Thymus (tissue), 11 donors: ENCODE data around the gene DRAXIN. TPM values are rescaled to one million over a fixed set of nuclear protein-coding genes. Genes with fewer than 3 reads are reported as not detected.
A peak's percentile ranks its signal among the peaks of the same experiment; 100 is the strongest.

Experiments used
- DNase-seq, 9 donors: peaks; one replicate each; pipeline ENCODE4 v3.0.0-alpha.2; 2013; ENCODE audit warnings: low spot score in 9 of 9, low read depth in 6 of 9, missing footprints in 1 of 9
- H3K27ac ChIP-seq, 2 donors: one replicate each; pipeline ENCODE4 v1.5.1; 2013; ENCODE audit warnings: control low read depth in 1 of 2, low read depth in 1 of 2, low read length in 1 of 2, mild to moderate bottlenecking in 1 of 2, moderate library complexity in 1 of 2
- H3K27me3 ChIP-seq, 2 donors: one replicate each; pipeline ENCODE4 v1.5.1; 2013; ENCODE audit warnings: low read length in 1 of 2; ENCODE audit not compliant: control insufficient read depth in 2 of 2, insufficient read depth in 1 of 2
- H3K36me3 ChIP-seq, 2 donors: one replicate each; pipeline ENCODE4 v1.5.1; 2013; ENCODE audit warnings: low read length in 1 of 2, mild to moderate bottlenecking in 1 of 2, moderate library complexity in 1 of 2; ENCODE audit not compliant: control insufficient read depth in 2 of 2, insufficient read depth in 2 of 2
- H3K4me1 ChIP-seq, 2 donors: one replicate each; pipeline ENCODE4 v1.5.1; 2013; ENCODE audit warnings: low read length in 2 of 2; ENCODE audit not compliant: control insufficient read depth in 2 of 2, insufficient read depth in 2 of 2
- H3K4me3 ChIP-seq, 2 donors: one replicate each; pipeline ENCODE4 v1.5.1; 2013; ENCODE audit warnings: low read length in 2 of 2, control low read depth in 1 of 2, mild to moderate bottlenecking in 1 of 2
- H3K9me3 ChIP-seq, 2 donors: one replicate each; pipeline ENCODE4 v1.5.1; 2013; ENCODE audit warnings: low read length in 1 of 2, mild to moderate bottlenecking in 1 of 2; ENCODE audit not compliant: control insufficient read depth in 2 of 2, insufficient read depth in 1 of 2
- WGBS: extraction: QIAGEN DNeasy Blood & Tissue Kit; methylation state at CpG from one replicate; pipeline ENCODE4 v1.1.7; 2013; 5-methylcytosine and 5-hydroxymethylcytosine counted together
- polyA plus RNA-seq: library from polyadenylated mRNA; stranded (reverse); fragments of 200-250 nt; gene quantifications from one replicate; pipeline ENCODE4 v1.2.3, GENCODE V29; 2013
- total RNA-seq: library from RNA; stranded (reverse); fragments of 120-200 nt; gene quantifications from one replicate; pipeline ENCODE4 v1.2.4, GENCODE V29; 2013
- donor health status: healthy.

Gene DRAXIN
- total and polyA plus RNA-seq, 2 donors: 0.14 TPM

DNA sequence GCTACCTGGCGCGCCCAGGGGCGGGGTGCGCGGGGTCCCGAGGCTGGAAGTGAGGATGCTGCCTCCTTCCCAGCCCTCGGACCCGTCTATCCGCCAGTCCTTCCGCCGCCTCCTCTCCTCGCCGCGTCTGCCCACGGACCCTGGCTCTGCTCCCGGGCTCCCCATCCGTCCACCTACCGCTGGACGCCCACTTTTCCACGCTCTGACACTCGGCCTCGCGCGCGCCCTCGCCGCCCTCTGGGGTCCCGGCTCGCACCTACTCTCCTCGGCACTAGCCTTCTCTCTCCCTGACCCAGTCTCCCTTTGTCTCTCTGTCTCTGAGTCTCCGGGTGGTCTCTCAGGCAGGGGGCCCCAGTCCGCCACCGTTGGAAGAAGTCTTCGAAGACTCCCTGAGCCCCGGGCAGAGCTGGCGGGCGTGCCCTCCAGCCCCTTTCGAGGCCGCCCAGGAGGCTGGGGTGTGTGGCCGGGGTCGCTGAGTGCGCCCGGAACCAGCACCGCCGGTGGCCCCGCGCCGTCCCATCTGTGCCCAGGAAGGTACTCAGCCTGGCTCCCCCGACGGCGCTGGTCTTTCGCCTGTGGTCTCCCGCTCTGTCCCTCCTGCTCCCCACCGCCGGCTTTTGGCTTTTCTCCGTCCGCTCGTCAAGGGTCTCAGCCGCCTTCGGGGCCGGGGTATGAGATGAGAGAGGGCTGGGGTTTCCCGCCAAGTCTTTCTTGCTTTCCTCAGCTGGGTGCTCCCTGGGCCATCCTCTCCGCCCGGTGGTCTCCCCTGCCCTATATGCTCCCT is 610 bp downstream of the DRAXIN start:
- no peak overlapping the region for H3K4me3 ChIP-seq
- WGBS: 9% methylated on average over 64 of the region's 64 CpGs
- peaks cover 4 to 7% of the 10 kb centered on the region in 2 donors for H3K4me1 ChIP-seq
- no peak for DNase-seq
- no peaks in the 10 kb centered on the region for H3K9me3 ChIP-seq
- H3K36me3 ChIP-seq: no peaks in the 10 kb centered on the region
- no peak overlapping the region for H3K27ac ChIP-seq
- H3K27me3 ChIP-seq: peaks cover 33 to 84% of the 10 kb centered on the region in 2 donors

DNA sequence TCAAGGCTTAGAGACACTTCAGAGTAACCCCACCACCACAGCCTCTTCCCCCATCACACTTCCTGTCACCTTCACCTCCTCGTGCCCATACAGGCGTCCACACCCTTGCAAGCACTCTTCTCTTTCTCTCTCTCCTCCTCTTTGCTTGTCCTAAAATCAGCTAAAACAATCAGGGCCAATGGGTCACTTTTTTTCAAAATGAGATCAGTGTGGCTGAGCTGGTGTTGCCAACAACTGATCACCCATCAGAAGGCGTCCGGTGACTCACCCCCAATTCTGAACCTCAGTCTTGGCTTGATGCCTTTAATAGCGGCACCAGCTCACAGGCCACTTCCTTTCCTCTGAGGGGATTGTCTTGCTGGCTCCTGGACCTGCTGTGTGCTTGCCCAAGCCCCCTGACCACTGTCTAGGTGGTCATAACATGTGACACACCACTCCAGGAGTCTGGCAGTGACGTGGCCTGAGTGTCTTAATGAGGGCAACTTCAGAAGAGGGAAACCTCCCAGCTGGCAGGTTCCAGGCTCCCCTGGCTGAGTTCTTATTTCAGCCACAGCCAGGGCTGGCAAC is 1.6 kb downstream of the DRAXIN start:
- Histone ChIP-seq H3K27me3 (peaks cover 33 to 83% of the 10 kb centered on the region in 2 donors), H3K36me3 (no peaks in the 10 kb centered on the region), H3K9me3 (no peaks in the 10 kb centered on the region), H3K4me1 (peaks cover 4 to 7% of the 10 kb centered on the region in 2 donors), H3K4me3 (no peak overlapping the region), H3K27ac (no peak overlapping the region)
- peak in 1 of 9 donors; percentile 14 for DNase-seq
- WGBS: 11% methylated on average over 6 of the region's 6 CpGs

DNA sequence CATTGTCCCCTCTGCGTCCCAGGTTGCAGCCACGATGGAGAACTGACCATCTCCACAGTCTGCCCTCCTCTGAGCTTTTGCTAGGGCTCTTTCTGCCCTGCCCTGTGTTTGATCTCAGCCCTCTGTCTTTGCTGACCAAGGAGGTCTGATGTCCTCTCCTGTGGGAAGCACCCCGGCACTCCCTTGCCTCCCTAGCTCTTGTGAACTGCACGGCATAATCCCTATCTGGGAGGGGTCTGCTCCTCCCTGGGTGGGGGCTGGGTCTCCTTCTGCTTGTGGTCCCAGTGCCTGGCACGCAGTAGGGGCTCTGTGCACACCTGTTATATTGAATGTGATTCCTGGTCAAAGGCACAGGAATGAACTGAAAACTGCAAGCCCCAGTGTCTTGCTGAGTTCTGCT is 2.4 kb downstream of the DRAXIN start:
- H3K27me3 ChIP-seq: peaks cover 33 to 84% of the 10 kb centered on the region in 2 donors
- H3K4me1 ChIP-seq: peaks cover 4 to 7% of the 10 kb centered on the region in 2 donors
- no peak overlapping the region for H3K4me3 ChIP-seq
- no peaks in the 10 kb centered on the region for H3K36me3 ChIP-seq
- no peaks in the 10 kb centered on the region for H3K9me3 ChIP-seq
- WGBS: 70% methylated on average over 5 of the region's 5 CpGs
- no peak for DNase-seq
- H3K27ac ChIP-seq: no peak overlapping the region

DNA sequence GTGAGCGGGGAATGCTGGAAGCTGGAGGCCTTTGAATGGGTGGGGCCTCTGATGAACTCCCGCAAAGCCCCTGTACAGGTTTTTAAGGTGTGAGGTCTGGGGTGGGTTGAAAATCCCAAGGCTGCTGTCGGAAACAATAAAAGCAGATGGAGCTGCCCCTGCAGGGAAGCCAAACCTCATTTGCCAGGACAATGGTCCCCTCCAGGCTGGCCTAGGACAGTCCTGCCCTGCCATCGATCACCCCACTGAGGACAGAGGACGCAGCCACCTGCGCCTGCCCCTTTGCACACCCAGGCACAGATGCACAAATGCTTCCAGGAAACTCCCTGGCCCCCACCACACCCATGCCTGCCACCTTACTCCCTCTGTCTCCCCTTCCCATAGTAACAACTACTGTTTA is 4.4 kb downstream of the DRAXIN start:
- whole genome bisulfite sequencing: 96% methylated on average over 6 of the region's 6 CpGs
- H3K27ac ChIP-seq: no peak overlapping the region

DNA sequence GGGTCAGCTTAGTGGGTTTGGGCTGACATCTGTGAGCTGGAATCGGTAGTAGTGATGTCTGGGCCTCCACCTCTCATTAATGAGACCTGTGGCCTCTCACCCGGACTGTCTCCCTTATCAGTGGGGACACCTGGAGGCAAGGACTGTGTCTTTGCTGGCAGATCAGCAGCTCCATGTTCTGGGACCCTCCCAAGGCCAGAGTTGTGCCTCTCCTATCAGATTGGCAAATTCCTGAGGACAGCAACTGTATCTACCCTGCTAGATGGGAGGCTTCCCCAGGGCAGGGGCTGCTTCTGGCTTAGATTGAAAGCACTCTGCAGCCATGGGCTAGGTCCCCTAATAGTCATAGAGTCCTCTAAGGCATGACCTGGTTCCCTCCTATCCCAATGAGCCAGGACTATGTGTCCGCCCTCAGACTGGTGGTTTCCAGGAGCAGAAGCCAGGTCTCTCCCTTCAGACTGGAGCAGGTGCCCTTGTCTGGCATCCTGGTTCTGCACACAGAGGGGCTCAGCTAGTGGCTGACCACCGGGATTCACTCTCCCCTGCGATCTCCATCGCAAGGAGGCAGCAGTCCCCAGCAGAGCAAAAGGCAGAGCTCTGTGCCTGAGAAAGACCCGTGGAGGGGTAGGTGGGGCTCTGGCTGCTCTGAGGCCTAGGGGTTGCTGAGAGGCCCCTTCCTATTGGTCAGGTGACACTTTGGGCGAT is 5.8 kb downstream of the DRAXIN start:
- H3K27ac ChIP-seq: no peak overlapping the region
- H3K9me3 ChIP-seq: no peaks in the 10 kb centered on the region
- peaks cover 10 to 76% of the 10 kb centered on the region in 2 donors for H3K27me3 ChIP-seq
- H3K4me1 ChIP-seq: peaks cover 0 to 2% of the 10 kb centered on the region in 2 donors
- no peak for DNase-seq
- no peak overlapping the region for H3K4me3 ChIP-seq
- 78% methylated on average over 8 of the region's 8 CpGs for WGBS
- no peaks in the 10 kb centered on the region for H3K36me3 ChIP-seq

More for the DNA sequence above, 4.4 kb downstream of the DRAXIN start:
- H3K36me3 ChIP-seq: no peaks in the 10 kb centered on the region
- peaks cover 20 to 74% of the 10 kb centered on the region in 2 donors for H3K27me3 ChIP-seq
- H3K9me3 ChIP-seq: no peaks in the 10 kb centered on the region
- DNase-seq: no peak
- H3K4me1 ChIP-seq: peaks cover 0 to 2% of the 10 kb centered on the region in 2 donors
- H3K4me3 ChIP-seq: no peak overlapping the region

DNA sequence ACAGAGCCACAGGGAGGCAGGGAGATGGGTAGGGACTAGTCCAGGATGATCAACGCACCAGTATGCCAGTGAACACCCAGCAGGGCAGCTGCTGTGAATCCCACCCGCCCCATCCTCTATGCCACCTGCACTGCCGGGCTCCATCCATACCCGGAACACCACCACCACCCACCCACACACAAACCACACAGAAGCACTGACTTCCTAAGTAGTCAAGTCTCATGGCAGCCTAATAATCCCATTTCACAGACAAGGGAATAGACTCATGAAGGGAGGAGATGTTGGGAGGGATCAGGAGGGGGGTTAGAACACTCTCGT is 6.3 kb downstream of the DRAXIN start:
- no peak overlapping the region for H3K4me3 ChIP-seq
- no peak overlapping the region for H3K27ac ChIP-seq
- peaks cover 5 to 76% of the 10 kb centered on the region in 2 donors for H3K27me3 ChIP-seq
- DNase-seq: no peak
- no peaks in the 10 kb centered on the region for H3K4me1 ChIP-seq
- WGBS: 68% methylated on average over 5 of the region's 5 CpGs
- no peaks in the 10 kb centered on the region for H3K9me3 ChIP-seq
- no peaks in the 10 kb centered on the region for H3K36me3 ChIP-seq

DNA sequence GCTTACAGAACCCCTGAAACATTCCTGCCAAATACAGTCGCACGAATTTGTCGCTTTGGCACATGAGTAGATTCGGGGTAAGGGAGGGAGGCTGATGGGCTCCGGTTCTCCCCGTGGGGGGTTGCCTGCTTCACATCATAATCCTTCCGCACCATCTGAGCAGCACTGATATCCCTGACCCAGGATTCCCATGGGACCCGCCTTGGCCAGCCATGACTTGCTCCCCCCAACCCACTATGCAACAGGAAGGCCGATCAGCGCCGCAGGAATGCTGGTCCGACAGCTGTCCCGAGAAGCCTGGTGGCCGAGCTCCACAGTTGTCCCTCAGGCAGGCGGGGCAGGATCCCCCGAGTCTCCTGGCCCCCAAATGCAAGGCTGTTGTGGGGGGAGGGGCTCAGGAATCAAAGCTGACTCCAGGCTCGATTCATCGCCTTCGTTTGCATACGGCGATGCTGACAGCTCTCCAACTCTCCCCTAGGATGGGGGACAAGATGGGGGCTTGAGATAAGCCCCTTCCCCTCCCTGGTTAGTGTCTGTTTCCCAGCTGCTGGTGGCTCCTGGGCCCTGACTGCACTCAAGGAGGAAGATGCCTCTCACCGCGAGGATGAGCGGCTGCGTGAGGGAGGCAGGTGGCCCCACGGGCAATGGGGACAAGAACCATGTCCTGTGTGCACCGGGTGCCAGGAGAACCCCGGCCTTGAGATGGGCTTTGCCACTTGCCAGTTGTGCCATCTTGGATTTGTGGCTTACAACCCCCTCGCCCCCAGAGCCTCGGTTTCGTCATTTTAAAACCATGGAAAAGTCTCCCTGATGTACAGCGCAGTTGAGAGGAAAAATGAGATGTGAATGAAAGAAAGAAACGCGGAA is 9.3 kb downstream of the DRAXIN start:
- no peaks in the 10 kb centered on the region for H3K36me3 ChIP-seq
- H3K27me3 ChIP-seq: peaks cover 5 to 79% of the 10 kb centered on the region in 2 donors
- no peaks in the 10 kb centered on the region for H3K9me3 ChIP-seq
- no peaks in the 10 kb centered on the region for H3K4me1 ChIP-seq
- no peak for DNase-seq
- no peak overlapping the region for H3K27ac ChIP-seq
- H3K4me3 ChIP-seq: no peak overlapping the region
- WGBS: 55% methylated on average over 34 of the region's 34 CpGs

DNA sequence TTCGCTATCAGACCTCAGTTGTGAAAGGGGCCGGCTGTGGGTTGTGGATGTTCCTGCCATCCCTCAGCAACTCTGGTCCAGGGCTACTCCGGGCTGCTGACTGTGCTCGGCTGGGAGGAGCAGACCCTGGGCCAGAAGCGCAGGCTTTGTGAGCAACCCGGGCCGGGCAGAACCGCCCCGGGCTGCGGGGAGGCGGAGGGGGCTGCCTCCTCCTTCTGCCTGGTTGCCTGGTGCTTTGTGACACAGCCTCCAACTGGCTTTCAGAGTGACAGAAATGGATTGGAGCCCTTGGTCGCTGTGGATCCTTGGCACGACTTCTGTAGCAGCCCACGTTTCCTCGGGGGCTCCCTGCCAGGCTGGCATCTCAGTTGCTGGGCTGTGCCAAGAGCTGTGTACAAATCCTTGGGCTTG is 10.0 kb downstream of the DRAXIN start:
- DNase-seq: no peak
- WGBS: 67% methylated on average over 15 of the region's 15 CpGs
- Histone ChIP-seq H3K9me3 (no peaks in the 10 kb centered on the region), H3K27ac (no peak overlapping the region), H3K27me3 (peaks cover 5 to 81% of the 10 kb centered on the region in 2 donors), H3K36me3 (no peaks in the 10 kb centered on the region), H3K4me1 (no peaks in the 10 kb centered on the region), H3K4me3 (no peak overlapping the region)
